GM15510 (cell line): ENCODE results near the gene ACKR4.

Source experiments
- POLR2A ChIP-seq: IDR thresholded peaks from 3 replicates; pipeline ENCODE4 v1.6.1; 2011; ENCODE audit warnings: borderline replicate concordance; ENCODE audit not compliant: insufficient read length; ENCODE audit errors: extremely low read depth

ACKR4 gene

DNA sequence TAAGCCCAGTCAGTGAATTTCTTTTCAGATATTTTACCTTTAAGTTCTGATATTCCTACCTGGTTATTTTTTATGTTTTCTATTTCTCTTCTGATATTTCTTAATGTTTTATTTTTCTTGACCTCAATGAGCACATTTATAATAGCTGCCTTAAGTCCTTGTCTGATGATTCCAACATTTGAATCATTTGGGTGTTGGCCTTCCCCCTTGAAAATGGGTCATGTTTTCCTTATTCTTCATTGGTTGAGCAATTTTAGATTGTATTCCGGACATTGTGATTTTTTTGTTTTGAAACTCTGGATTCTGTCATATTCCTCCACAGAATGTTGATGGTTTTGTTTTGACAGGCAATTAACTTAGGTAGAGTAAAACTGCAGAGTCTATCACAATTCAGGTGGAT, 9.7 kb upstream of the ACKR4 start:
- TF ChIP-seq POLR2A = no peak

DNA sequence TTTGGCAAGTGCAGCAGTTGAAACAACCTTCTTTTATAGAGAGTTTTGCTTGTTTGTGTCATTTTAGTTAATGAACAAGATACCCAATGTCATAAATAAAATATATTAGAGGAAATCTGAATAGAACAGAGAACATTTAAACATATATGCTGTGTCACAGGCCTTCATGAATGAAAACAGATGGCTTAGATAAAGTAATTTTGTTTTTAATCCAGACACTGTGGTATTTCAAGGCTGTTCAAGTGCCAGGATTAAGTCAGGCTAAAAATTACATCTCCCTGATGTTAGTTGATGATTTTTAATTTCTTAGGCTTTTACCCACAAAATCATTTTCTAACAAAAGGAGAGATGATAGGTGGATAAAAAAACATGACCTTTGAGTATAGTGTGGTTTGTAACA, 4.9 kb upstream of the ACKR4 start:
- TF ChIP-seq POLR2A = no peak

DNA sequence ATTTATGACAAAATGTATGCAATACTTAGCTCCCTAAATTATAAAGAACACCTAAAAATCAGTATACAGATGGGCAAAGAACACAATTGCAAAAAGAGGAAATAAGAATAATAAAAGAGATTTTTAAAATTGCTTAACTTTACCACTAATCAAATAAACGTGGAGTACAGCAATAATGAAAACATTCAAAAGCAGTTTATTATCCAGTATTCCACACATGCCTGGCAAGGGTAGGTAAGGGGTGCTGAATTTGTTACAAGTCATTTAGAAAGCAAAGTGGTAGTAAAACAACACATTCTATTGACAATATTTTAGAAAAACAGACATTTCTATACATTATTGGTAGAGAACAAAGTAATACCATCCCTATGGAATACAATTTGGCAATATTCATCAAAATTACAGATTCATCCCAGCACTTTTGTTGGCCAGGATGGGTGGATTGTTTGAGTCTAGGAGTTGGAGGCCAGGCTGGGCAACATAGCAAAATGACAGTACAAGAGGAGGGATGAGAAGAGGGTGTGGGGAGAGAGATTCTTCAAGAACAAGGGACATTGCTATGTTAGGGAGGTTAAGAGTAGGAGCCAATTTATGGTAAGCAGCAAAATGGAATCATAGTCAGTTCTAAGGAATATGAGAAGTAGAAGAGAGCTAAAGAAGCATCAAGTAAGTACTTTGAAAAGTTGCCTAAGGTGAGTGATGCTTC, 3.7 kb upstream of the ACKR4 start:
- no peak for TF ChIP-seq POLR2A

DNA sequence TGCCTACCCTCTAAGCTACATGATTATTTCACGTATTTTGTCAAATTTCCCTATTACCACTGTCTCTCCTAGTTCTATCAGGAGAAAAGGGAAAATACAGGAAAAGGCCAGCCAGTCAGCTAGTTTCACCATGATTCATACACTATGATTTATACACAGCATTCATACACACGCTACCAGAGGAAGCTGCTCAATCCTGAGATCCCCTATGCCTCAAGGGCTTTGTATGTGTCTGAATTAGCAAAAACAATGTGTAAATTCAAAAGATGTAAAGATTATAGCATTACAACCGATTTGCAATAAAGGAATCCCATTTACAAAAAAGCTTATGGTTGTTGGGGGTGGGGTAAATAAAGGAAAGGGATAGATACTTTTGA, 3.1 kb upstream of the ACKR4 start:
- TF ChIP-seq POLR2A = no peak

DNA sequence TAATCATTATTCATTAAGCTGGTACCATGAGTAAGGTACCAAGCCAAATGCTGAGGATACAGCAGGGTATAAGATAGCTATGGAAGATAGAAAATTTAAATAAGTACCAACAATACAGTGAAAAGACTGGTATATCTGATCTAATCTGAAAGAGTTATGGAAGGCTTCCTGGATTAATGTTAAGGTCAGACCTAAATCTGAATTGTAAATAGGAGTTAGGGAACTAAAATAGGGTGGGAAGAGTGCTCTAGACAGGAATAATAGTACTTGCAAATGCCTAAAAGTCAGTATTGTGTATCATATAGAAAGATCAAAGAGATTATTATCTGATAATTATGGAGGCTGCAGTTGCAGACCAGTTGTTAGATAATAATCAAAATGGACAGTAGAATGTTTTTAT, 2.6 kb upstream of the ACKR4 start:
- no peak for TF ChIP-seq POLR2A

DNA sequence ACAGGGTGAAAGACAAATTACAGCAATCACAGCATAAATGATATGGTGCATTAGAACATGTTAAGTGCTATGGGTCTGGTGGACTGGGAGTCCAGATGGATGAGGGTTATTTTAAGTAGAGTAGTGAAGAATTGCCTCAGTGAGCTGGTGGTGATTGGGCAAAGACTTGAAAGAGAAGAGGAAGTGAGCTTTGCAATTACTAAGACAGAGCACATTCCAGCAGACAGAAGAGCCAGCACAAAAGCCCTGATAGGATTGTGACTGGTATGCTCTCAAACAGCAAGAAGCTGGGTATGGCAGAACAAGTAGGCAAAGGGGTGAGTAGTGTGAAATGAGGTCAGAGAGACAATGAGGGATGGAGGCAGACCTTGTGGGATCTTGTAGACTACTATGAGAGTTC, 2.1 kb upstream of the ACKR4 start:
- TF ChIP-seq POLR2A = no peak

DNA sequence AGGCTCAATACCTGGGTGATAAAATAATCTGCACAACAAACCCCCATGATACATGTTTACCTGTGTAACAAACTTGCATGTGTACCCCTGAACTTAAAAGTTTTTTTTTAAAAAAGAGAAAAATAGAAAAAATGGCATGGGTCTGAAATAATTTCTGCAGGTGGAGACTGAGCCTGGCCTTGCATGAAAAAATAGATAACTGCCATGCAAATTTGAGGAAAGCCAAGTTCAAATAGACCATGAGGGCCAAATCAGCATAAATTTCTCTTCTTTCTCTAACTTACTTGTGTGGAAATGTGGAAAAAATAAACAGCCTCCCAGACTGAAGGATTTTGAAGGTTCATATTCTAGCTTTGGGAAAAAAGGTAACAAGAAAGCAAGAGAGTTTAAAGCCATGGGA, 744 bp upstream of the ACKR4 start:
- TF ChIP-seq POLR2A = no peak

DNA sequence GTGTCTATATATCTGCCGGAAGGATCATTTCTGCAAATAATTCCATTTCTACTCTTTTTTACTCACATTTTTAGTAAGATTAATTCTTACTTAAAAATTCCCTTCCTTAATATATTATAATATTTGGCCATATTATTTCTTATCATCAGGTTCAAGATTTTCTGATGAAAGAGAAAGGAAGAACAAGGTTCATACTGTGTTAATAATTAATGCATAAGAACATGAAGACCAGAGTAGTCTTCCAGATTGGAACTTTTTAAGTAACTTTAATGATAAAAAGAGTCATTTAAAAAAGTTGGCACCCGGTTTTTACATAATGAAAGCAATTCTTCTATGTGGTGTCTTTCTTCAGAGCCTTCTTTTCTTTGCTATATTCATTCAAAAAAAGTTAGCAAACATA, 590 bp downstream of the ACKR4 start:
- TF ChIP-seq POLR2A = no peak

DNA sequence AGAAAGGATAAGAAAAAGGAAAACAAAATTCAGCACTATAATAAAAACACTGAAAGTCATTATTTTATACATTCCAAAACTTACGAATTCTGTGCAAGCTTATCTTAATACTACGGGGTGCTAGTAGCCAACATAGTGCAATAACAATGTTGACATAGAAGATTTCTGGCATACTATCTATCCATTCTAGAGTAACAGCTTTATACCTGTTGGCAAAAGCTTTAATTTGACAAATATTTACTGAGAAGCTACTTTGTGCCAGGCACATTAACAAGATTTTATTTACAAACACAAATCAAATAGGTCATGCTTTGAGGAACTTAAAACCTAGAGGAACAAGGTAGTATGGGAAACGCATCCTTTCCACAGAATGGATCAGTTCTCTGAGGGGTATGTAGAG, 1.1 kb downstream of the ACKR4 start:
- no peak for TF ChIP-seq POLR2A

DNA sequence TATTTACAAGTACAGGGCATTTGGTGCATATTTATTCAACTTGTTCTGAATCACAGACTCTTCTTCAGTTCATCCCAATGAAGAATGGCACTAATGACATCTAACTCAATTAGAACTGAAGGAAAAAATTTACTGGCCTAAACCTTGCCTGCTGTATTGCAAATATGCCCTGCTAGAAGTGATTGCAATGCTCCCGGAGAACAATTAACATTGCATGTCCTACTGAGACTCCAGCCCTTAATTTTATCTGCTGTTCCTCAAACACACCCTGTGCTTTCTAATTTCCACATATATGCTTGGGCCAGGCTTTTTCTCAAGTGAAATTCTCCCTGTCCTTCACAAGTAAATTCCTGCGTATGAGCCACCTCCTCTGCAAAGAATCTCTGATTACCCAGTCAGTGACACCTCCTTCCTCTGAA, 8.3 kb downstream of the ACKR4 start:
- TF ChIP-seq POLR2A = no peak

DNA sequence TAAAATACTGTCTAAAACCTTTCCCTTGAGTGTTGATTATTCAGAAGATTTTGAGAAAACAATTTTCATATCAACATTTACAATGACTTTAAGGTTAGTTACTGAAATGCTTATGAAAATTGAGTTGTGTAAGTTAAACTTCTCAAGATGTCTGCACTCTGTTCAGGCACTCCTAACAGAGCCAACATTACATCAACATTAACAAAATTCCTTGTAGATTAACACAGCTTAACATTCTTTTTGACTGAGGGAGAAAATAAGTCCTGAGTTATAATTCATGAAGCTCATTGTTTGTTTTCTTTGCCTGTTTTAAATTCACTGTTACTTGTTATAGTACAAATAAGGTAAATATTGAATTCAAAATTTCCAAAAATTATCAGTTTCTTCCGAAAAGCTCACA, 9.0 kb downstream of the ACKR4 start:
- TF ChIP-seq POLR2A = no peak

DNA sequence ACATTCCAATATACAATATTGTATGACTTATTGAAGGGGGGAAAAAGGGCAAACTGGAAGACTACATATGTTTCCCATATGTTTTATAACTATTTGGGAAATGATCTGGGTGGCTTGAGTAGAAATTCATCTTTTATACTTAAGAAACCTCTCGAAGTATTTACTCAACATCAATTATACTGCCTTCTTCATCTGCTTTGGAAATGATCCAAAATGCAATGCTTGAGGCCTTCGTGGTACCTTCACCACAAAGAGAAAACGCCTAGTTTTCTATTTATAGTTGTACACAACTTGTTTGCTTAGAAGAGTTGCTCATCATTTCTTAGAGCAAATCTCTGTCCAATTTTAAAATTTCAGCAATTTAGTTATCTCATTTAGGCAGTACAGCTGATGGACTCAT, 18.8 kb downstream of the ACKR4 start:
- no peak for TF ChIP-seq POLR2A

DNA sequence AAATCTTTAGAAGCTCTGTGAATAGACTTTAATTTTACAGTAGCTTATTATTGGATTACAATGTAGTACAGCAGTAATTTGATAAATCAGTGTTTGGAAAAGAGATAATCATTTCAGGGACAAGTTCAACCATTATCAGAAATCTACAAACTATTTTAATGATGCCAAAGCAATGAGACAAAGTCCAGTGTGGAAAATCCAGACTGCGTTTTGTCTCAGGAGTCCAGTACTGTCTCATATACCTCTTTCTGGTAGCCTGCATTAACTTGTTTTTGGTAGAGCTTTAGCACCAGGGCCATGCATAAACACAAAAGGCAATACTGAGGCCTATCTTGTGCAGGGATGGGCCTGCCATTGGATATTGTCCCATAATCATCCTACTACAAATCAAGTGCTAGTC, 19.7 kb downstream of the ACKR4 start:
- no peak for TF ChIP-seq POLR2A

DNA sequence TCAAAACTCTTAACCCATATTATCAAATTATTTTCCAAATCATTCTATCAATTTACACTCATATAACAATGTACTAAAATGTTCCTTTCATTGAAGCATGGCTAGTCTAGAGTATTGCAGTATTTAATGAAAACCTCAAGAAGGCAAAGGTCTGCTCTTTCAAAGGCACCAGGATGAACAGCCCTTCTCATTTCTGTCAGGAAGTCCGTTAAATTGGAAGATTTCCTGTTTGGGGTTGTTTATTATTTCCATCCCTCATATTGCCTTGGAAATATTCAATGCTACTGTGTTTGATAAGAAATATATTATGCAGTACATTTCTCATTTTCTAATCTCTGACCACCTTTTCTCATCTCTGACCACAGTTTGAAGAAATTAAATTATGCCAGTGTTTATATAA, 25.1 kb downstream of the ACKR4 start:
- TF ChIP-seq POLR2A = no peak

DNA sequence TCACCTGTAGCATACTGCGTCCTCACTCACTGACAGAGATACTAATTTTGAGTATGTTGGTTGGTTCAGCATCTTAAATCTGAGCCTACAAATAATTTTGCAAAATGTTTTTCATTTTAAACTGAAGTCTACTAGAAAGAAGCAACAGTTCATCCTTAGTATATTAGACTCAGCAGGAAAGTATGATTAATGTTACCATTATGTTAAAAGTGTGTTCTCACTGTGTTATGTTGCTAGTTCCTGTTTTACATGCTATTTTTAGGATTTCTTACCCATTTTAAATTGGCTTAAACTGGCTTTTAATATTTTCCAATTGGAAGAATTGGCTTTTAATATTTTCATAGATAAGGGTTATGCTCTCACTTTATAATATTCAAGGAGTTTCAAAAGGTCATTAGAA, 25.7 kb downstream of the ACKR4 start:
- TF ChIP-seq POLR2A = no peak

DNA sequence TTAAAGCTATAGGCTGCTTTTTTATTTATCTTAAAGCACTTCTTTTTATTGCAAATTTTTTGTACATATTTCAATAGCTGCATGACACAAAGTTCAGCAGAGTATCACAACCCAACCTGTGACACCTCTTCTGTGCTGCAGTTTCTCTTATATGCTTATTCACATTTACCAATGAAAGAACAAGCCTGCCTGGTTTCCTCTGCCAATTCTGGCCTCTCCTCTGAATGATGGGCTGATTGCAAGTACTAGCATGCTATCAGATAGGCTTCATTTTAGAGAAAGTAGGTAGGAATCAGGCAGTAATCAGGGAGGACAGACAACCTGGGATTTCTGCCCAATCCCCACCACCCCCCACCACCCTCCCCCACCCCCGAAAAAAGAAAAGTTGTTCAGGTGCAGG, 26.6 kb downstream of the ACKR4 start:
- TF ChIP-seq POLR2A = no peak

DNA sequence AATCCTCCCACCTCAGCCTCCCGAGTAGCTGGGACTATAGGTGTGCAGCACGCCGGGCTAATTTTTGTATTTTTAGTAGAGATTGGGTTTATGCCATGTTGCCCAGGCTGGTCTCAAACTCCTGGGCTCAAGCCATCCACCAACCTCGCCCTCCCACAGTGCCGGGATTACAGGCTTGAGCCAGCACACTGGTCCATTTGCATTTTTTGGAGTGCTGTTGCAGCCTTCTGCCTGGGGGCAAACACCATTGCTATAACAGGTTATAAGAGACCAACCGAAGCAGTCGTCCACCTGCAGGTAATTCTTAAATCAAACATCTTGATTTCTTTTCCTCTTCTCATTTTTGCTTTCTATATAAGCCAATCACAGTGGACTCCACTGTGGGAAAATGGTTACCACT, 27.7 kb downstream of the ACKR4 start:
- no peak for TF ChIP-seq POLR2A

DNA sequence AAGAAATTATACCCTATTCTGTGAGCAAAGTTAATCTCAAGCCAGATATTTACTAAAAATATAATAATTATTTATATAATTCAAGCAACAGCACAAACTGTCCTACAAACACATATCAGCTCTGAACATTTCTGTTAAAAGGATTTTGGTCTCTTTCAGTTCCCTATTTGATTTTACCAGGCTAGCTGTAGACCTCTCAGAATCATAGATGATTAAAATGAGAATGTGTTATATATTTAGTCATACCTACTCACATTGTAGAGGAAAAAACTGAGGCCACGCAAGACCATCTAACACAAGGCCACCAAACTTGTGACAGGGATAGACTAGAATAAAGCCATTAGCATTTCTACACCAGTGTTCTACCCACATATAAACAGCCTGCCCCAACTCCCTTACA, 28.5 kb downstream of the ACKR4 start:
- no peak for TF ChIP-seq POLR2A

DNA sequence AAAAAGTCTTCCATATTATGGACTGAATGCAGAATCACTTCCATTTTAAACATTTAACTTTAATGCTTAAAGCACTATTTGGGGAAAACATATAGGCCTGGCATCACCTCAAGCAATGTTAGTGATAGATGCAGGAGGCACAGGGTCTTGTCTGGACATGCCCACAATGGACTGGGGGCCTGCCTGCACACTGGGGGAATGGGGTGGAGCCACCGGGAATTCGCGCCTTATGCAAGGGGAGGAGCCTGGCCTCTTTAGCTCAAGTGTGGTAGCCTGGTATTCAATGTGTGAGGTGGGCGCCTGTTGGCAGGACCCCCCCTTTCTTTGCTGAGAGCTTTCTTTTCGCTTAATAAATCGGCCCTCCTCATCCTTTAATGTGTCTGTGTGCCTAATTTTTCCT, 29.9 kb downstream of the ACKR4 start:
- TF ChIP-seq POLR2A = no peak

DNA sequence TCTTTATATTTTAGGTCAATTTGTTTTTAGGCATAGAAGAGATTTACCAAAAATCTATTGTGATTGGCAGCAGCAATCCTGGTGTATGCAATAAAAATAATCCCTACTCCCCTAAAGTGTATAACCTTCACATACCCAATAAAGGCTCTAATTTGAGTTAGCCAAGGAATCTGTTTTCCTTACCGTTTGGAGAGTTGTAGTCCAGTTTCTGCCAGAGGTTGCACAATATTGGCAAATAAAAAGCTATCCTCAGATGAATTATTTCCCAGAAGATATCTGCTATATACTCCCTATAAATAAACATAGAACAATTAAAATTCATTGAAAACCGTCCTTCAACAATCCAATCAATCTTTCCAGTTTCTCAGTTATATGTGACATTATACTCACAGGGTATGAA, 31.1 kb downstream of the ACKR4 start:
- no peak for TF ChIP-seq POLR2A
